AG09319 (cell line): Measurements from ENCODE around the gene HS2ST1.

Source experiments
- DNase-seq: peaks from one replicate; pipeline ENCODE4 v3.0.0-alpha.2; 2010; ENCODE audit warnings: low read depth; ENCODE audit errors: extremely low read depth
- TF ChIP-seq, protein P1 (sequence below): IDR thresholded peaks from 2 replicates; pipeline ENCODE4 v1.5.1; 2011; ENCODE audit warnings: low read depth, mild to moderate bottlenecking, inconsistent platforms, low read length, moderate library complexity

HS2ST1 gene

DNA sequence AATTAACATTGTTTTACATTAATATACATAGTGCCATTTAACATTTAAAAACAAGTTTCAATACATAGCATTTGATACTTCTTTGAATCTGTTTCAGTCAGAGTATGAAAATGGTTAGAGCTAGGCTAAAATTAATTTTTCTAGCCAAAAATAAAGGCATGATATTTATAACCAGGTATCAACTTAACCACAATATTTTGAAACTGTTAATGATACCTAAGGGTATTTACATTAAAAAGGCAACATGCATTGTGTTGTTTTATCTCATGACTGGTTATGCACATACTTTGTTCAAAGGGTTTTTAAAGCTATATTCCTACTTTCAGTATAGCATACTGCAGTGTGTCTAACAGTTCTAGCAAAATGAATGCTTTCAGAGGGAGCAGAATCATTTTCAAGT is 130.0 kb downstream of the HS2ST1 start:
- DNase-seq, result no peak
- TF ChIP-seq, protein P1, sequence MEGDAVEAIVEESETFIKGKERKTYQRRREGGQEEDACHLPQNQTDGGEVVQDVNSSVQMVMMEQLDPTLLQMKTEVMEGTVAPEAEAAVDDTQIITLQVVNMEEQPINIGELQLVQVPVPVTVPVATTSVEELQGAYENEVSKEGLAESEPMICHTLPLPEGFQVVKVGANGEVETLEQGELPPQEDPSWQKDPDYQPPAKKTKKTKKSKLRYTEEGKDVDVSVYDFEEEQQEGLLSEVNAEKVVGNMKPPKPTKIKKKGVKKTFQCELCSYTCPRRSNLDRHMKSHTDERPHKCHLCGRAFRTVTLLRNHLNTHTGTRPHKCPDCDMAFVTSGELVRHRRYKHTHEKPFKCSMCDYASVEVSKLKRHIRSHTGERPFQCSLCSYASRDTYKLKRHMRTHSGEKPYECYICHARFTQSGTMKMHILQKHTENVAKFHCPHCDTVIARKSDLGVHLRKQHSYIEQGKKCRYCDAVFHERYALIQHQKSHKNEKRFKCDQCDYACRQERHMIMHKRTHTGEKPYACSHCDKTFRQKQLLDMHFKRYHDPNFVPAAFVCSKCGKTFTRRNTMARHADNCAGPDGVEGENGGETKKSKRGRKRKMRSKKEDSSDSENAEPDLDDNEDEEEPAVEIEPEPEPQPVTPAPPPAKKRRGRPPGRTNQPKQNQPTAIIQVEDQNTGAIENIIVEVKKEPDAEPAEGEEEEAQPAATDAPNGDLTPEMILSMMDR, result no peak

DNA sequence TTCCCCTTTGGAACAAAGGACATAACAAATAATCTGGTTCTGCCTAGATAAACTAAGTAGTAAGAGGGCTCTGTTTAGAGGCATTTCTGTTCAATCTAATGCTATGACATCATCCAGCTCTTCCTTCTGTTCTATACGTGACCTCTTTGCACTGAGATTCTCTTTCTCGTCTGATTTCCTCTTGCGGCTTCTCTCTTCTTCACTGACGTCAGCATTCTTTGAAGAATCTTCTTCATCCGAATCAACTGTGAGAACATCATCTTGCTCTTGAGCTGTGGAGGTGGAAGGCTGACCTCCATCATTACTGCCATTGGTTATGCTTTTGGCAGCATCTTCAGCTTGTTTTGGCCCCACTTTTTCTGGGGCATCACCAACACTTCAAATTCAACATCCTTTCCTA is 130.4 kb downstream of the HS2ST1 start:
- TF ChIP-seq, protein P1, result no peak
- no peak for DNase-seq

DNA sequence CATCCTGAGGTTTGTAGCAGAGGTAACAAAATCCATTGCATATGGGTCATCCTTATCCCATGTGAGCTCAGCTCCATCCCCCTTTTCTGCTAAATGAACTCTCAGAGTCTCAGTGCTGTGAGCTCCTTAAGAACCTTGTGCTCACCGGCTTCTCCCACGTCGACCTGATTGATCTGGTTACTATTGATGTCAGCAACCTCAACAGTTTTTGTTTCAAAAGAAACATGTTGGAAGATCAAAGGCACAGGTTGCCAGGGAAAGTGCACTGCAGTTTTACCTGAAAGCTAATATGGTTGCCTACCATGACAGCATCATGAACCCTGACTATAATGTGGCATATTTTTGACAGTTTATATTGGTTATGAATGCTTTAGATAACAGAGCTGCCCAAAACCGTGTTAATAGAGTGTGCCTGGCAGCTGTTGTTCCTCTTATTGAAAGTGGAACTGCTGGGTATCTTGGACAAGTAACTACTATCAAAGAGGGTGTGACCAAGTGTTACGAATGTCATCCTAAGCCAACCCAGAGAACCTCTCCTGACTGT is 131.4 kb downstream of the HS2ST1 start:
- TF ChIP-seq, protein P1, result no peak
- no peak for DNase-seq

DNA sequence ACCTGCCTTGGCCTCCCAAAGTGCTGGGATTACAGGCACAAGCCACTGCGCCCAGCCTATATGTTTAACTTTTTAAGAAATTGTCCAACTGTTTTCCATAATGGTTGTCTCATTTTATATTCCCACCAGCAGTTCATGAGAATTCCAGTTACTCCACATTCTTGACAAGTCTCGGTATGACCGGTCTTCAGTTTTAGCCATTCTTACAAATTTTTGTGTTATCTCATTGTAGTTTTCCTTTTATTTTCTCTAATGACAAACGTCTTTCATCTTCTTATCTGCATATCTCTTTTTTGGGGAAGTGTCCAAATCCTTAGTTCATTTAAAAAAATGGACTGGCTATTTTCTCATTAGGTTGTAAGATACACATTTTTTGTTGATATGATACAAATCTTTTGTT is 132.5 kb downstream of the HS2ST1 start:
- TF ChIP-seq, protein P1, result no peak
- no peak for DNase-seq

DNA sequence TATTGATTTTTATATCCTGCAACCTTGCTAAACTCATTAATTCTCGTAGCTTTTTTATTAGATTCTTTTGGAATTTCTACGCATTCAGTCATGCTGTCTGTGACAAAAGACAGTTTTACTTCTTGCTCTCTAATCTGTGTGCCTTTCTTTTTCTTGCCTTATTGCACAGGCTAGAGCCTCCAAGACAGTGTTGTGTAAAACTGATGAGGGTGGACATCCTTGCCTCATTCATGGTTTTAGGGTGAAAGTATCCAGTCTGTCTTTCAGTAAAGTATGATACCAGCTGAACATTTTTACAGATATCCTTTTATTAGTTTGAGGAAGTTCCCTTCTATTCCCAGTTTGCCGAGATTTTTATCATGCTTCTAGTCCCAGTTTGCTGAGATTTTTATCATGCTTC is 133.8 kb downstream of the HS2ST1 start:
- TF ChIP-seq, protein P1, result no peak
- DNase-seq, result no peak

DNA sequence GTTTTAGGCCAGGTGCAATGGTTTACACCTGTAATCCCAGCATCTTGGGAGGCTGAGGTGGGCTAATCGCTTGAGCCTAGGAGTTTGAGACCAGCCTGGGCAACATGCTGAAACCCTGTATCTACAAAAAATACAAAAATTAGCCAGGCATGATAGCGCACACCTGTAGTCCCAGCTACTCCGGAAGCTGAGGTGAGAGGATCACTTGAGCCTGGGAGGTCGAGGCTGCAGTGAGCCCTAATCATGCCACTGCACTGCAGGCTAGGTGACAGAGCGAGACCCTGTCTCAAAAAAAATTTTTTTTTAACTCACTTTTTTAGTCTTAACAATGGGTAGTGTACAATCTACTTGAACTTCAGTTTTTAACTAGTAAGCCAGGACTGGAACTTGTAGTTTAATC is 137.5 kb downstream of the HS2ST1 start:
- no peak for DNase-seq
- TF ChIP-seq, protein P1, result no peak

DNA sequence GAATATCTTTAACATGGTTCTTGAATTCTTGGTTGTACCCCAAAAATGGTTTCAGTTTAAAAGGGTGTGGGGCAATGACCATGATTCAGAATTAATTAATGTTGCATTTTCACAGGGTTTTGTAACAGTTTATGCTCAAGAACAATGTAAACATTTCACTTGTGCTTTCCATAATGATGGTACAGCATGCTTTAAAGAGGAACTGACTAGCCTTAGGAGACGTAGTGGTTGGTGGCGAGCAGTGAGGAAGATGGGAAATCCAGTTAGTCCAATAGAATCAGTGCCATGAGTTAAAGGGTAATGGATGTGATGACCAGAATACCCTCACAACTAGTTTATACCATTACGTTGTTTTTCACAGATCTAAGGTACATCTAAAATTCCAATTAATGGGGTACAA is 138.0 kb downstream of the HS2ST1 start:
- TF ChIP-seq, protein P1, result no peak
- no peak for DNase-seq
